ENCODE measurements around the gene WDFY4. TPM values are rescaled to one million over a fixed set of nuclear protein-coding genes. Genes with fewer than 3 reads are reported as not detected.

The WDFY4 gene
- total RNA-seq, 4 donors from 2014 or later: 1.6 to 5.1 (median 3.0) TPM

DNA sequence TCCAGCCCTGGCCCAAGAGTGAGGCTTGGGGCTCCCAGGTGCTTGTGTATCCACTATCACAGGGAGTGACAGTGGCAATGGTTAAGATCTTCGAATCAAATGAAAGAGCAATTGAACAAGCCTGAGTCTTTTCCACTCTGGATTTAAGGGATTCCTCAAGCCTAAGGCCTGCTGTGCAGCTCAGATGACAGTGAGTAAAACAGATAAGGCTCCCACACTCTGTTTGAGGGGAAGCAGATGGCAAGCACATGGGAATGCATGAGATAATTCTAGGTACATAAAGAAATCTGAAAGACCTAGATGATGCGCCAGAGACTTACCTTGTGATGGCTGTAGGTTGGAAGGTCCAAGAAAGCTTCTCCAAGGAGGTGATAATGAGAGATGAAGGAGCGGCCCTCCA lies 159.9 kb downstream of the WDFY4 start:
- no peaks in the 10 kb centered on the region for H3K27me3 ChIP-seq
- H3K36me3 ChIP-seq: no peaks in the 10 kb centered on the region
- TF ChIP-seq POLR2AphosphoS5 (IDR thresholded peaks at IDR 0.05) (no peak), EP300 (IDR thresholded peaks at IDR 0.05) (no peak)
- TF ChIP-seq, protein P1, sequence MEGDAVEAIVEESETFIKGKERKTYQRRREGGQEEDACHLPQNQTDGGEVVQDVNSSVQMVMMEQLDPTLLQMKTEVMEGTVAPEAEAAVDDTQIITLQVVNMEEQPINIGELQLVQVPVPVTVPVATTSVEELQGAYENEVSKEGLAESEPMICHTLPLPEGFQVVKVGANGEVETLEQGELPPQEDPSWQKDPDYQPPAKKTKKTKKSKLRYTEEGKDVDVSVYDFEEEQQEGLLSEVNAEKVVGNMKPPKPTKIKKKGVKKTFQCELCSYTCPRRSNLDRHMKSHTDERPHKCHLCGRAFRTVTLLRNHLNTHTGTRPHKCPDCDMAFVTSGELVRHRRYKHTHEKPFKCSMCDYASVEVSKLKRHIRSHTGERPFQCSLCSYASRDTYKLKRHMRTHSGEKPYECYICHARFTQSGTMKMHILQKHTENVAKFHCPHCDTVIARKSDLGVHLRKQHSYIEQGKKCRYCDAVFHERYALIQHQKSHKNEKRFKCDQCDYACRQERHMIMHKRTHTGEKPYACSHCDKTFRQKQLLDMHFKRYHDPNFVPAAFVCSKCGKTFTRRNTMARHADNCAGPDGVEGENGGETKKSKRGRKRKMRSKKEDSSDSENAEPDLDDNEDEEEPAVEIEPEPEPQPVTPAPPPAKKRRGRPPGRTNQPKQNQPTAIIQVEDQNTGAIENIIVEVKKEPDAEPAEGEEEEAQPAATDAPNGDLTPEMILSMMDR (IDR thresholded peaks at IDR 0.05): no peak
- H3K9me3 ChIP-seq: no peaks in the 10 kb centered on the region
- H3K4me1 ChIP-seq: no peaks in the 10 kb centered on the region
- H3K27ac ChIP-seq: no peak overlapping the region
- H3K4me3 ChIP-seq: no peak overlapping the region
- WGBS, 2 donors (ENCODE audit: low coverage in 1 of 2): 54 to 78% methylated on average over 1 to 3 of the region's 3 CpGs
- no peak for ATAC-seq

DNA sequence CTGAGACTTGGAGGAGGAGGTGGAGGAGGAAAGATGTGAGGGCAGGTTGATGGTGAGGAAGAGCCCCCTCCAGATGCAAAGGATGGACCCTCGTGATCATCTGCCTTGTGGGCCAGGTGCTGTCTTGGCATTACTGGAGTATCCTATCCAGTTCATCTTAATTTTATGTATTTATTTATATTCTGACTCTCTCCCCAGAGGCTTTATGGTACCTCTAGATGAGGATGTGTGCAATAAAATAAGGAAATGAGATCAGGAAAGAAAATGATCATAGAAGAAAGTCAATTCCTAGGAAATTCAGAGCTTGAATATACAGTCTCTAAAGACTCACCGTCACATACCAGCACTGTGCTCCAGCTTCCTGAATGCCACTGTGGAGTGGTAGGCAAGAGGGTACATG lies 160.8 kb downstream of the WDFY4 start:
- Histone ChIP-seq H3K27me3 (no peaks in the 10 kb centered on the region), H3K4me3 (no peak overlapping the region), H3K36me3 (no peaks in the 10 kb centered on the region), H3K4me1 (no peaks in the 10 kb centered on the region), H3K9me3 (no peaks in the 10 kb centered on the region), H3K27ac (no peak overlapping the region)
- no peak for TF ChIP-seq EP300 (IDR thresholded peaks at IDR 0.05)
- TF ChIP-seq, protein P1 (IDR thresholded peaks at IDR 0.05): no peak
- no peak for TF ChIP-seq POLR2AphosphoS5 (IDR thresholded peaks at IDR 0.05)
- TF ChIP-seq POLR2A (IDR thresholded peaks at IDR 0.05): no peak
- WGBS, 2 donors (ENCODE audit: low coverage in 1 of 2): 68% methylated on average over 2 of the region's 2 CpGs
- no peak for ATAC-seq

- Histone ChIP-seq H3K4me3 (no peak overlapping the region), H3K4me1 (no peaks in the 10 kb centered on the region), H3K27me3 (no peaks in the 10 kb centered on the region), H3K27ac (no peak overlapping the region), H3K36me3 (no peaks in the 10 kb centered on the region), H3K9me3 (no peaks in the 10 kb centered on the region)
- 74 to 82% methylated on average over 5 of the region's 5 CpGs for WGBS, 2 donors (ENCODE audit: low coverage in 1 of 2)
- TF ChIP-seq, protein P1 (IDR thresholded peaks at IDR 0.05): no peak
- TF ChIP-seq EP300 (IDR thresholded peaks at IDR 0.05) (no peak), POLR2AphosphoS5 (IDR thresholded peaks at IDR 0.05) (no peak), POLR2A (IDR thresholded peaks at IDR 0.05) (no peak)
- no peak for ATAC-seq
Observed at GRCh38 chr10:48847691-48848090, 163.0 kb downstream of the WDFY4 start.

DNA sequence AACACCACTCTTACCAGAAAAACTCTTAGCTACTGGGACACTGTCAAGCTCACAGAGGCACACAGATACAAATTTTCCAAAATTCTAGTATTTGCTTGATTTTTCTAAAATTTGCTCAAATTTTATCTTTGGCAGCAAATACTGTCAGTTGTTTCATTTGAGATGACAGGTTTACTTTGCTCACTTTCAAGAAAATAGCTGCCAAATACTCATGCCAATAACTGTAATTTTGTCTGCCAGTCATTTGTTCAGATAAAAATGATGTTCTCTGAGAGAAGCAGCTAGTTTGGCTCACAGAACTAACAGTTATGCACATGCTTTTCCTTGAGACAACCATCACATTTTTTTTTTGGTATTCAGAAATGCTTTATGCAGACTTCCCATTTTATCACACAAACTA lies 172.2 kb downstream of the WDFY4 start:
- Histone ChIP-seq H3K4me3 (no peak overlapping the region), H3K4me1 (no peaks in the 10 kb centered on the region), H3K9me3 (no peaks in the 10 kb centered on the region), H3K36me3 (no peaks in the 10 kb centered on the region), H3K27me3 (no peaks in the 10 kb centered on the region), H3K27ac (no peak overlapping the region)
- TF ChIP-seq, protein P1 (IDR thresholded peaks at IDR 0.05): no peak
- no peak for ATAC-seq

- Histone ChIP-seq H3K4me1 (no peaks in the 10 kb centered on the region), H3K36me3 (no peaks in the 10 kb centered on the region), H3K27ac (no peak overlapping the region), H3K4me3 (no peak overlapping the region), H3K9me3 (no peaks in the 10 kb centered on the region), H3K27me3 (no peaks in the 10 kb centered on the region)
- TF ChIP-seq, protein P1 (IDR thresholded peaks at IDR 0.05): no peak
- TF ChIP-seq POLR2AphosphoS5 (IDR thresholded peaks at IDR 0.05) (no peak), POLR2A (IDR thresholded peaks at IDR 0.05) (no peak), EP300 (IDR thresholded peaks at IDR 0.05) (no peak)
- whole genome bisulfite sequencing, 2 donors (ENCODE audit: low coverage in 1 of 2): 90 to 100% methylated on average over 1 of the region's 1 CpG
- ATAC-seq: no peak
Observed at GRCh38 chr10:48872234-48872633, 187.6 kb downstream of the WDFY4 start.

Data from gastroesophageal sphincter (tissue), 4 donors.